Uterus (tissue), 4 donors: ENCODE data around the gene MITF. TPM values are rescaled to one million over a fixed set of nuclear protein-coding genes. Genes with fewer than 3 reads are reported as not detected.

Source experiments
- DNase-seq, 2 donors: peaks; one replicate each; pipeline ENCODE4 v3.0.0-alpha.2; 2019 to 2020
- H3K27ac ChIP-seq, 2 donors: fragments of 200-600 bp; sonication (generic); 1 replicate in 1 of 2; 2 replicates in 1 of 2; pipeline ENCODE4 v1.5.1; 2016 to 2018
- H3K27me3 ChIP-seq, 2 donors: fragments of 200-600 bp; sonication (generic); one replicate each; pipeline ENCODE4 v1.5.1; 2018 to 2019; ENCODE audit warnings: control low read depth in 1 of 2
- H3K36me3 ChIP-seq, 2 donors: fragments of 200-600 bp; sonication (generic); one replicate each; pipeline ENCODE4 v1.5.1; 2019; ENCODE audit warnings: control low read depth in 1 of 2
- H3K4me1 ChIP-seq, 2 donors: fragments of 200-600 bp; sonication (generic); one replicate each; pipeline ENCODE4 v1.5.1; 2018 to 2019; ENCODE audit warnings: control low read depth in 1 of 2
- H3K4me3 ChIP-seq, 2 donors: fragments of 200-600 bp; sonication (generic); 1 replicate in 1 of 2; 2 replicates in 1 of 2; pipeline ENCODE4 v1.5.1; 2018 to 2019; ENCODE audit warnings: mild to moderate bottlenecking in 1 of 2
- H3K9me3 ChIP-seq, 2 donors: fragments of 200-600 bp; sonication (generic); one replicate each; pipeline ENCODE4 v1.5.1; 2019; ENCODE audit warnings: control low read depth in 1 of 2
- POLR2A ChIP-seq, 2 donors: fragments of 450-650 bp; IDR thresholded peaks; one replicate each; pipeline ENCODE4 v1.6.1; 2016; ENCODE audit warnings: antibody characterized with exemption in 2 of 2, mild to moderate bottlenecking in 1 of 2, moderate library complexity in 1 of 2
- intact Hi-C: fragments of 100-400 bp; cut with DNase I; formaldehyde crosslinking; loops from one replicate; pipeline ENCODE4 v1.15.1; 2023; ENCODE audit warnings: low total_unique reads
- total RNA-seq, 4 donors: library from RNA; depleted of rRNA in 3 of 4; stranded (reverse); fragments of >200 nt in 3 of 4; gene quantifications; one replicate each; pipeline versions ENCODE4 v1.1.0 to v1.2.4, GENCODE V29; 2014 to 2023
- TF ChIP-seq, protein P1 (sequence below), 4 experiments: fragments of 200-600 bp in 2 of 4; fragments of 450-650 bp in 2 of 4; sonication (generic) in 2 of 4; IDR thresholded peaks; one replicate each; pipeline ENCODE4 v1.5.1; 2016 to 2019; ENCODE audit warnings: antibody characterized with exemption in 4 of 4, mild to moderate bottlenecking in 2 of 4, moderate library complexity in 1 of 4
- donor health status: DM: yes; HTN: yes; CAD: no.

Gene MITF
- total RNA-seq, 4 donors from 2014 or later = 18.2 to 66.0 (median 52.6) TPM

DNA sequence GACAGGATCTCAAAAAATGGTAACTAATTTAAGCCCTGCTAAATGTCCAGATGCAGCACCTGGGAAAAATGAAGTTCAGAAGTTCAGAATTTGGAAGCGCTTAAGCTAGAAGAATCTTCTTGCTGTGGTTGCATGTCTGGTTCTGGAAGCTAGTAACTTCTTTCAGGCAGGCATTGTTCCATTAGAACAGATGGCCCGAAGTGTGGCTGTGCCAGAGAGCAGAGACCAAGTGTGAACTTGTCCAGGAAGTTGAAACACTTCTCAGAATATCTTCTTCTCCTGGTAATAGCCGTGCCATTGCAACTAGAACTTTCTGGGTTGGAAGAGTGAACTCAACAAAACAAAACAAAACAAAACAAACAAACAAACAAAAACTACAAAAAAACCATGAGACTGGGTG lies 80.0 kb downstream of the MITF start:
- peak in 1 of 2 donors; percentile 30 for DNase-seq
- Histone ChIP-seq H3K4me3 (no peak overlapping the region), H3K27me3 (no peaks in the 10 kb centered on the region), H3K4me1 (peaks cover 4 to 19% of the 10 kb centered on the region in 2 donors), H3K36me3 (no peaks in the 10 kb centered on the region), H3K9me3 (no peaks in the 10 kb centered on the region), H3K27ac (no peak overlapping the region)
- intact Hi-C loops = no loop called here
- TF ChIP-seq, protein P1, sequence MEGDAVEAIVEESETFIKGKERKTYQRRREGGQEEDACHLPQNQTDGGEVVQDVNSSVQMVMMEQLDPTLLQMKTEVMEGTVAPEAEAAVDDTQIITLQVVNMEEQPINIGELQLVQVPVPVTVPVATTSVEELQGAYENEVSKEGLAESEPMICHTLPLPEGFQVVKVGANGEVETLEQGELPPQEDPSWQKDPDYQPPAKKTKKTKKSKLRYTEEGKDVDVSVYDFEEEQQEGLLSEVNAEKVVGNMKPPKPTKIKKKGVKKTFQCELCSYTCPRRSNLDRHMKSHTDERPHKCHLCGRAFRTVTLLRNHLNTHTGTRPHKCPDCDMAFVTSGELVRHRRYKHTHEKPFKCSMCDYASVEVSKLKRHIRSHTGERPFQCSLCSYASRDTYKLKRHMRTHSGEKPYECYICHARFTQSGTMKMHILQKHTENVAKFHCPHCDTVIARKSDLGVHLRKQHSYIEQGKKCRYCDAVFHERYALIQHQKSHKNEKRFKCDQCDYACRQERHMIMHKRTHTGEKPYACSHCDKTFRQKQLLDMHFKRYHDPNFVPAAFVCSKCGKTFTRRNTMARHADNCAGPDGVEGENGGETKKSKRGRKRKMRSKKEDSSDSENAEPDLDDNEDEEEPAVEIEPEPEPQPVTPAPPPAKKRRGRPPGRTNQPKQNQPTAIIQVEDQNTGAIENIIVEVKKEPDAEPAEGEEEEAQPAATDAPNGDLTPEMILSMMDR (IDR thresholded peaks at IDR 0.05) = no peak
- TF ChIP-seq POLR2A (IDR thresholded peaks at IDR 0.05) = no peak

DNA sequence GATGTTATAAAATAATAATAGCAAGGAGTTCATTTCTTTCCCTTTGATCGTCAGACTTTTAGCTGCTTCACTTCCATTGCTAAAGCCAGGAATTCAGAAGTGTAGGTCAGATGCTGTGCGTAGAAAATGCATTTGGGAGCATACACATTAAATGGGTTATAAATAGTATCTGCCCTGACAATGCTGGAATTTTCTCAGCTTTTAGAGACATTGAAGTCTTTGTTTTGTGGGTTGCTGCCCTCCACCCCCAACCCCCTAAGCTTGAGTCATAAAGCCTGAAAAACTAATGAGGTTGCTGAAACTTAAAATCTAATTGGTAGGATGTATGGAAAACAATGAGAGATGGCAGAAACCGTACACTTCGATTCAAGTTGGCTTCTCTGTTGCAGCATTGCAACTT lies 81.9 kb downstream of the MITF start:
- Histone ChIP-seq H3K27me3 (no peaks in the 10 kb centered on the region), H3K4me1 (peaks cover 4 to 17% of the 10 kb centered on the region in 2 donors), H3K27ac (peak overlapping the region in 1 of 2 donors; percentile 17), H3K4me3 (no peak overlapping the region), H3K9me3 (no peaks in the 10 kb centered on the region), H3K36me3 (no peaks in the 10 kb centered on the region)
- no peak for DNase-seq
- intact Hi-C loops = no loop called here
- TF ChIP-seq, protein P1 (IDR thresholded peaks at IDR 0.05) = no peak
- no peak for TF ChIP-seq POLR2A (IDR thresholded peaks at IDR 0.05)

DNA sequence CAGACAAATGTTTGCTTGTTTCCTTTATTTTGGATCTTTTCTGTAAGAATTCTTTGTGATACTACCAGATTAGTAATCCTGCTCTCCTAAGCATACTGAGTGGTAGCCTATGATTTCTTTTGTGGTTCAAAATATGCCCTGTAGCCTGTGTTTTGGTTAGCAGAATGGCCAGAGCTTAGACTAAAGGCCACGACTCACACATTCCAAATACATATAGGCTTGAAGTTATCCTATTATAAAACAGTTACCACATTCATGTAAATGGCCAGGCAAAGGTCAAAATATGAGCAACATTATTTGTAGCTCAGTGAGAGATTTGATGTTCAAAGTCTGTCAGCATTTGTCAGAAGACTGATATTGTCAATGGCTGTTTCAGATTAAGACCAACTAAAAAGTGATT lies 84.5 kb downstream of the MITF start:
- Histone ChIP-seq H3K36me3 (no peaks in the 10 kb centered on the region), H3K4me3 (no peak overlapping the region), H3K27ac (no peak overlapping the region), H3K4me1 (peaks cover 4 to 11% of the 10 kb centered on the region in 2 donors), H3K9me3 (peaks cover 0 to 4% of the 10 kb centered on the region in 2 donors), H3K27me3 (no peaks in the 10 kb centered on the region)
- DNase-seq = no peak
- intact Hi-C loops = no loop called here
- no peak for TF ChIP-seq POLR2A (IDR thresholded peaks at IDR 0.05)
- TF ChIP-seq, protein P1 (IDR thresholded peaks at IDR 0.05) = no peak

DNA sequence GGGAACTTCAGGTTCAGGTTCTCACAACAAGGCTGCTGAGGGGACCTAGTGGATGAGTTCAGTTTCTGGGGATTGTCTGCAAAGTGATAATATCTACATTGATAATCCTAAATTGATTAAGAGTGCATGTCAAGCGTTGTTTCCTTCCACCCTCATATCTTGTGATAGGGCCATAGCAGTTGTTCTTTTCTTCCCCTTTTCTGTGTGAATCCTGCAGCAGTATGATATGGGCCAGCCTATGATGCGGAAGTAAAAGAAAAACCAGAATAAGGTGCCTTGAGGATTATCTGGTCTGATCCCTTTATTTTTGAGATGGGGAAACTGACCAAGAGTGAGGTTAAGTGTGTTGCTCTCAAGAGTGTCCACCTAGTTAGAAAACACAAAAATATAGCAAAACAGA lies 86.2 kb downstream of the MITF start:
- no peaks in the 10 kb centered on the region for H3K36me3 ChIP-seq
- no peak overlapping the region for H3K27ac ChIP-seq
- intact Hi-C loops = no loop called here
- no peak for DNase-seq
- H3K4me1 ChIP-seq = peaks cover 0 to 8% of the 10 kb centered on the region in 2 donors
- TF ChIP-seq POLR2A (IDR thresholded peaks at IDR 0.05) = no peak
- TF ChIP-seq, protein P1 (IDR thresholded peaks at IDR 0.05) = no peak
- peaks cover 0 to 4% of the 10 kb centered on the region in 2 donors for H3K9me3 ChIP-seq
- no peak overlapping the region for H3K4me3 ChIP-seq
- no peaks in the 10 kb centered on the region for H3K27me3 ChIP-seq

DNA sequence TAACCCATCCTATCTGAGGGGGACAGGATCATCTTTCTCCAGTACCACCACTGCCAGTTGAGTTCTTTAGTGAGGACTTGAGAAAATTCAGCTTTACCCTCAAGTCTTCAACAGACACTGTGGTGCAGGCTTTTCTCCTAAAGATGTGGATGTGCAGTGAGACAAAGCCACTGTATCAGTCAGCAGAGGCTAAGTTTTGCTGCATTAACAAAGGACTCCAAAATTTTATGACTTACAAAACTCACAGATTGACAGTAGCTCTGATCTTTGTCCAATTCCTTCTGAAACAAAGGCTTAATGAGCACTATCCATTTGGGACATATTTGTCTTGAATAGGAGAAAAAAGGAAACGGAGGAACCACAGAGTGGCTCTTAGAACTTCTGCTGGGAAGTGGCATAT lies 87.9 kb downstream of the MITF start:
- Histone ChIP-seq H3K4me1 (peaks cover 0 to 2% of the 10 kb centered on the region in 2 donors), H3K9me3 (peaks cover 0 to 4% of the 10 kb centered on the region in 2 donors), H3K27me3 (no peaks in the 10 kb centered on the region), H3K27ac (no peak overlapping the region), H3K36me3 (no peaks in the 10 kb centered on the region), H3K4me3 (no peak overlapping the region)
- TF ChIP-seq, protein P1 (IDR thresholded peaks at IDR 0.05) = no peak
- TF ChIP-seq POLR2A (IDR thresholded peaks at IDR 0.05) = no peak
- no peak for DNase-seq
- intact Hi-C loops = no loop called here
